H9 (cell line): ENCODE data around the gene OLA1. TPM values are rescaled to one million over a fixed set of nuclear protein-coding genes. Genes with fewer than 3 reads are reported as not detected.

Experiments used
- DNase-seq: peaks from one replicate; pipeline ENCODE4 v3.0.0-alpha.2; 2017
- H2AFZ ChIP-seq: one replicate; pipeline ENCODE4 v1.6.1; 2013; ENCODE audit warnings: mild to moderate bottlenecking, low read length, control low read depth, moderate library complexity
- H2AK5ac ChIP-seq: 2 replicates; pipeline ENCODE4 v1.6.1; 2013; ENCODE audit warnings: low read length, control low read depth, mixed read lengths; ENCODE audit not compliant: insufficient read length
- H2BK120ac ChIP-seq: one replicate; pipeline ENCODE4 v1.6.1; 2013; ENCODE audit warnings: low read depth, mild to moderate bottlenecking, low read length, control low read depth, inconsistent platforms; ENCODE audit not compliant: poor library complexity, severe bottlenecking
- H2BK12ac ChIP-seq: 2 replicates; pipeline ENCODE4 v1.6.1; 2013; ENCODE audit warnings: low read length, control low read depth, mixed read lengths, low read depth; ENCODE audit not compliant: insufficient read length
- H2BK15ac ChIP-seq: 2 replicates; pipeline ENCODE4 v1.6.1; 2013; ENCODE audit warnings: low read depth, low read length, control low read depth
- H2BK20ac ChIP-seq: one replicate; pipeline ENCODE4 v1.6.1; 2013; ENCODE audit warnings: low read depth, mild to moderate bottlenecking, low read length, control low read depth, inconsistent platforms; ENCODE audit not compliant: poor library complexity, severe bottlenecking
- H2BK5ac ChIP-seq: 2 replicates; pipeline ENCODE4 v1.6.1; 2013; ENCODE audit warnings: low read length, control low read depth, mixed read lengths; ENCODE audit not compliant: insufficient read length
- H3K14ac ChIP-seq: 2 replicates; pipeline ENCODE4 v1.6.1; 2013; ENCODE audit warnings: low read length, control low read depth; ENCODE audit not compliant: insufficient read depth
- H3K18ac ChIP-seq: 2 replicates; pipeline ENCODE4 v1.6.1; 2013; ENCODE audit warnings: low read depth, mild to moderate bottlenecking, mixed read lengths, low read length, control low read depth; ENCODE audit not compliant: insufficient read length
- H3K23ac ChIP-seq: 2 replicates; pipeline ENCODE4 v1.6.1; 2013; ENCODE audit warnings: low read length, control low read depth, mixed read lengths, low read depth; ENCODE audit not compliant: insufficient read length
- H3K23me2 ChIP-seq: 2 replicates; pipeline ENCODE4 v1.6.1; 2013; ENCODE audit warnings: low read depth, mild to moderate bottlenecking, mixed read lengths, low read length, control low read depth; ENCODE audit not compliant: insufficient read length, poor library complexity, severe bottlenecking
- H3K27ac ChIP-seq: 2 replicates; pipeline ENCODE4 v1.5.1; 2013; ENCODE audit warnings: low read length, control low read depth, mixed read lengths, low read depth; ENCODE audit not compliant: insufficient read length
- H3K27me3 ChIP-seq: 2 replicates; pipeline ENCODE4 v1.6.1; 2013; ENCODE audit warnings: low read length, control low read depth, inconsistent platforms; ENCODE audit not compliant: insufficient read depth
- H3K4ac ChIP-seq: 2 replicates; pipeline ENCODE4 v1.6.1; 2013; ENCODE audit warnings: low read depth, mild to moderate bottlenecking, control low read depth, inconsistent platforms, low read length, moderate library complexity
- H3K4me1 ChIP-seq: 2 replicates; pipeline ENCODE4 v1.6.1; 2013; ENCODE audit warnings: low read length, control low read depth, inconsistent platforms; ENCODE audit not compliant: insufficient read depth
- H3K4me2 ChIP-seq: 2 replicates; pipeline ENCODE4 v1.6.1; 2013; ENCODE audit warnings: low read length, control low read depth, mixed read lengths; ENCODE audit not compliant: insufficient read length, insufficient read depth
- H3K56ac ChIP-seq: 2 replicates; pipeline ENCODE4 v1.6.1; 2013; ENCODE audit warnings: low read depth, mild to moderate bottlenecking, mixed read lengths, low read length, control low read depth; ENCODE audit not compliant: insufficient read length
- H3K79me1 ChIP-seq: 2 replicates; pipeline ENCODE4 v1.6.1; 2013; ENCODE audit warnings: low read depth, mild to moderate bottlenecking, moderate library complexity, low read length, control low read depth, inconsistent platforms; ENCODE audit not compliant: insufficient read depth, poor library complexity, severe bottlenecking
- H3K79me2 ChIP-seq: 2 replicates; pipeline ENCODE4 v1.6.1; 2013; ENCODE audit warnings: low read length, control low read depth, inconsistent platforms; ENCODE audit not compliant: insufficient read depth
- H3K9ac ChIP-seq: 2 replicates; pipeline ENCODE4 v1.6.1; 2013; ENCODE audit warnings: low read length, control low read depth, mixed read lengths; ENCODE audit not compliant: insufficient read length; ENCODE audit errors: extremely low read depth
- H3K9me3 ChIP-seq: one replicate; pipeline ENCODE4 v1.6.1; 2013; ENCODE audit warnings: low read depth, low read length, inconsistent platforms; ENCODE audit not compliant: control insufficient read depth
- H3T11ph ChIP-seq: one replicate; pipeline ENCODE4 v1.6.1; 2013; ENCODE audit warnings: mild to moderate bottlenecking, low read length, control low read depth, inconsistent platforms
- H4K20me1 ChIP-seq: one replicate; pipeline ENCODE4 v1.6.1; 2013; ENCODE audit not compliant: control insufficient read depth, insufficient read length, insufficient read depth
- H4K5ac ChIP-seq: 2 replicates; pipeline ENCODE4 v1.6.1; 2013; ENCODE audit warnings: low read depth, mild to moderate bottlenecking, mixed read lengths, low read length, control low read depth; ENCODE audit not compliant: insufficient read length
- H4K8ac ChIP-seq: replicated peaks from 2 replicates; pipeline ENCODE4 v1.6.1; 2013; ENCODE audit warnings: low read length, control low read depth, mixed read lengths, low read depth; ENCODE audit not compliant: insufficient read length
- H4K91ac ChIP-seq: 2 replicates; pipeline ENCODE4 v1.6.1; 2013; ENCODE audit warnings: low read depth, mild to moderate bottlenecking, moderate library complexity, mixed read lengths, low read length, control low read depth; ENCODE audit not compliant: insufficient read length
- H3K27ac Mint-ChIP-seq, 3 experiments: 2 replicates in 2 of 3; 3 replicates in 1 of 3; pipeline ENCODE4 v1.8.0; 2020 to 2021; ENCODE audit warnings: mixed read lengths in 3 of 3, mild to moderate bottlenecking in 1 of 3, moderate library complexity in 1 of 3
- H3K27me3 Mint-ChIP-seq: 2 replicates; pipeline ENCODE4 v1.8.0; 2021; ENCODE audit warnings: low read depth, mild to moderate bottlenecking, moderate library complexity, mixed read lengths
- H3K36me3 Mint-ChIP-seq, 3 experiments: 2 replicates in 2 of 3; 3 replicates in 1 of 3; pipeline ENCODE4 v1.8.0; 2020 to 2021; ENCODE audit warnings: low read depth in 3 of 3, mixed read lengths in 3 of 3; ENCODE audit not compliant: insufficient read depth in 1 of 3
- H3K4me1 Mint-ChIP-seq, 2 experiments: 2 replicates each; pipeline ENCODE4 v1.8.0; 2020; ENCODE audit warnings: mixed read lengths in 2 of 2
- H3K4me3 Mint-ChIP-seq, 2 experiments: 2 replicates in 1 of 2; 3 replicates in 1 of 2; pipeline ENCODE4 v1.8.0; 2020 to 2021; ENCODE audit warnings: mild to moderate bottlenecking in 2 of 2, mixed read lengths in 2 of 2, moderate library complexity in 1 of 2
- H3K9me3 Mint-ChIP-seq, 2 experiments: 2 replicates in 1 of 2; 3 replicates in 1 of 2; pipeline ENCODE4 v1.8.0; 2020; ENCODE audit warnings: mild to moderate bottlenecking in 2 of 2, mixed read lengths in 2 of 2, moderate library complexity in 1 of 2
- CTCF ChIP-seq: fragments of 200-600 bp; sonication (generic); conservative IDR thresholded peaks from 3 replicates; pipeline ENCODE4 v1.8.0; 2021; ENCODE audit warnings: antibody characterized with exemption, mild to moderate bottlenecking
- WGBS: extraction: QIAGEN DNeasy Blood & Tissue Kit; methylation state at CpG from one replicate; pipeline ENCODE4 v1.1.7; 2013; ENCODE audit warnings: missing lambda C conversion rate, low lambda C conversion rate, mixed read lengths; ENCODE audit not compliant: insufficient read length; ENCODE audit errors: extremely low coverage; 5-methylcytosine and 5-hydroxymethylcytosine counted together
- total RNA-seq: library from RNA; stranded (reverse); gene quantifications from 2 replicates; pipeline ENCODE4 v1.2.1, GENCODE V29; 2021

The OLA1 gene
- total RNA-seq, 1 experiment from 2014 or later = 133 TPM

- WGBS = no CpG with 5 or more reads among the region's 2 CpGs
- Histone ChIP-seq H3K27ac (no peak overlapping the region), H4K91ac (no peak overlapping the region), H4K8ac (no peak overlapping the region), H2AFZ (no peak overlapping the region), H3K4me2 (no peak overlapping the region), H2BK20ac (no peak overlapping the region), H3K23me2 (no peaks in the 10 kb centered on the region), H3K4ac (no peak overlapping the region), H3K56ac (no peak overlapping the region), H2BK15ac (no peak overlapping the region), H2BK120ac (no peak overlapping the region), H4K20me1 (no peaks in the 10 kb centered on the region), H3K27me3 (no peaks in the 10 kb centered on the region), H3K23ac (no peak overlapping the region), H4K5ac (no peak overlapping the region), H3K14ac (no peak overlapping the region), H3K4me1 (no peaks in the 10 kb centered on the region), H3K79me2 (no peaks in the 10 kb centered on the region), H2BK5ac (no peak overlapping the region), H3K9me3 (no peaks in the 10 kb centered on the region), H3K18ac (no peak overlapping the region), H3K9ac (no peak overlapping the region), H2BK12ac (no peak overlapping the region), H2AK5ac (no peak overlapping the region), H3T11ph (no peak overlapping the region), H3K79me1 (peaks cover 3% of the 10 kb centered on the region)
- H3K4me1 Mint-ChIP-seq = peaks cover 0 to 14% of the 10 kb centered on the region in 2 experiments; a peak in 2 of 4 replicates
- no peaks in the 10 kb centered on the region for H3K36me3 Mint-ChIP-seq
- no peak for DNase-seq
- H3K9me3 Mint-ChIP-seq = no peaks in the 10 kb centered on the region
- TF ChIP-seq CTCF = no peak
- no peak overlapping the region for H3K4me3 Mint-ChIP-seq
- no peaks in the 10 kb centered on the region for H3K27me3 Mint-ChIP-seq
- peak overlapping the region in 1 of 3 experiments; percentile 26; a peak in 1 of 7 replicates for H3K27ac Mint-ChIP-seq
Measured at GRCh38 chr2:174209325-174209724, 39.0 kb downstream of the OLA1 start.
